ENCODE results near the gene SELENOS.

SELENOS gene

DNA sequence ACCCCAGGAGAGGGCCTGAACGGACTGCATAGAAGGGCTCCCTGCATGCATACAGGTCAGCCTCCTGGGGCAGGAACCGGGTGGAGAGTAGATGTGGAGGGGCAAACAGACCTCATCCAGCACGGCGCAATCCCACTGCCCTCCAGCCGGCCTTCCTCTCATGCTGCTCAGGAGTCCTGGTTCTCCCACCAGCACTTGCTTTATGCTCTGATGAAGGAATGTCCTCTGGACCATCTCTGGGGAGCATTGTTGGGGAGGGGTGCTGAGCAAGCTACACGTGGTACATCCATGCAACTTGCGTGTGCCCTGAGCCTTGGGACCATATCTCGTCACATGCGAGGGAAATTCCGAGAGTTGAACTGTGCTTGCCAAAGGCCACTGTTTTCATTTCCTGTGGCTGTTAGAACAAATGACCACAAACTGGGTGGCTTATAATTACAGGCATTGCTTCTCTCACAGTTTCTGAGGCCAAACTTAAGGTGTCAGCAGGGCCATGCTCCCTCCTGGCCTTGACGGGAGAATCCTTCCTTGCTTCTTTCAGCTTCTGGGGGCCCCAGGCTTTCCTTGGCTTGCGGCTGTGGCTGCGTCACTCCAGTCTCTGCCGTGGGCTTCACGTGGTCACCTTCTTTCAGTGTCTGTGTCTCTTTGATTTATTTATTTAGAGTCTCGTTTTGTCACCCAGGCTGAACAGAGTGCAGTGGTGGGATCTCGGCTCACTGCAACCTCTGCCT is 12.2 kb downstream of the SELENOS start:
- H2AFZ ChIP-seq (ENCODE audit: low read length) = no peak overlapping the region
- H4K20me1 ChIP-seq (ENCODE audit: insufficient read depth, low read length) = no peaks in the 10 kb centered on the region

GRCh38 chr15:101264011-101264410 is 13.3 kb downstream of the SELENOS start:
- H3K4me2 ChIP-seq (ENCODE audit: low read length) = no peak overlapping the region

More for the DNA sequence above, 12.2 kb downstream of the SELENOS start:
- Histone ChIP-seq H3K4me1 (ENCODE audit: insufficient read depth, low read length, severe bottlenecking) (no peaks in the 10 kb centered on the region), H3K9me2 (ENCODE audit: low read depth, low read length) (no peaks in the 10 kb centered on the region), H3K9ac (ENCODE audit: low read length) (no peak overlapping the region), H3F3A (ENCODE audit: insufficient read depth, low read length) (no peaks in the 10 kb centered on the region), H3K9me3 (ENCODE audit: low read length) (no peaks in the 10 kb centered on the region), H3K36me3 (ENCODE audit: insufficient read depth, low read length) (peaks cover 1% of the 10 kb centered on the region), H3K4me3 (ENCODE audit: low read depth, low read length, poor library complexity, severe bottlenecking) (no peak overlapping the region), H3K4me2 (ENCODE audit: low read length) (no peak overlapping the region), H3K27ac (ENCODE audit: low read depth, low read length, poor library complexity, severe bottlenecking) (no peak overlapping the region), H3K27me3 (ENCODE audit: insufficient read depth, low read length) (0 out of 2 replicates have a peak, but pooled peaks cover 2% of the 10 kb centered on the region), H3K79me2 (ENCODE audit: insufficient read depth, low read length) (no peaks in the 10 kb centered on the region)
- TF ChIP-seq EZH2 (IDR thresholded peaks at IDR 0.05; ENCODE audit: borderline replicate concordance, low read length) = no peak
- TF ChIP-seq, protein P1, sequence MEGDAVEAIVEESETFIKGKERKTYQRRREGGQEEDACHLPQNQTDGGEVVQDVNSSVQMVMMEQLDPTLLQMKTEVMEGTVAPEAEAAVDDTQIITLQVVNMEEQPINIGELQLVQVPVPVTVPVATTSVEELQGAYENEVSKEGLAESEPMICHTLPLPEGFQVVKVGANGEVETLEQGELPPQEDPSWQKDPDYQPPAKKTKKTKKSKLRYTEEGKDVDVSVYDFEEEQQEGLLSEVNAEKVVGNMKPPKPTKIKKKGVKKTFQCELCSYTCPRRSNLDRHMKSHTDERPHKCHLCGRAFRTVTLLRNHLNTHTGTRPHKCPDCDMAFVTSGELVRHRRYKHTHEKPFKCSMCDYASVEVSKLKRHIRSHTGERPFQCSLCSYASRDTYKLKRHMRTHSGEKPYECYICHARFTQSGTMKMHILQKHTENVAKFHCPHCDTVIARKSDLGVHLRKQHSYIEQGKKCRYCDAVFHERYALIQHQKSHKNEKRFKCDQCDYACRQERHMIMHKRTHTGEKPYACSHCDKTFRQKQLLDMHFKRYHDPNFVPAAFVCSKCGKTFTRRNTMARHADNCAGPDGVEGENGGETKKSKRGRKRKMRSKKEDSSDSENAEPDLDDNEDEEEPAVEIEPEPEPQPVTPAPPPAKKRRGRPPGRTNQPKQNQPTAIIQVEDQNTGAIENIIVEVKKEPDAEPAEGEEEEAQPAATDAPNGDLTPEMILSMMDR (IDR thresholded peaks at IDR 0.05; ENCODE audit: low read length) = no peak

GRCh38 chr15:101262551-101262950 is 14.7 kb downstream of the SELENOS start:
- no peaks in the 10 kb centered on the region for H3K79me2 ChIP-seq (ENCODE audit: insufficient read depth, low read length)
- H3K27ac ChIP-seq (ENCODE audit: low read depth, low read length, poor library complexity, severe bottlenecking) = no peak overlapping the region
- H4K20me1 ChIP-seq (ENCODE audit: insufficient read depth, low read length) = no peaks in the 10 kb centered on the region
- H3K4me2 ChIP-seq (ENCODE audit: low read length) = no peak overlapping the region
- H3K36me3 ChIP-seq (ENCODE audit: insufficient read depth, low read length) = no peaks in the 10 kb centered on the region
- no peak overlapping the region for H3K9ac ChIP-seq (ENCODE audit: low read length)
- no peaks in the 10 kb centered on the region for H3K4me1 ChIP-seq (ENCODE audit: insufficient read depth, low read length, severe bottlenecking)
- H3K27me3 ChIP-seq (ENCODE audit: insufficient read depth, low read length) = 0 out of 2 replicates have a peak, but pooled peaks cover 7% of the 10 kb centered on the region
- H3F3A ChIP-seq (ENCODE audit: insufficient read depth, low read length) = no peaks in the 10 kb centered on the region
- TF ChIP-seq, protein P1 (IDR thresholded peaks at IDR 0.05; ENCODE audit: low read length) = no peak
- no peak for TF ChIP-seq EZH2 (IDR thresholded peaks at IDR 0.05; ENCODE audit: borderline replicate concordance, low read length)
- H3K9me2 ChIP-seq (ENCODE audit: low read depth, low read length) = no peaks in the 10 kb centered on the region
- no peak overlapping the region for H2AFZ ChIP-seq (ENCODE audit: low read length)
- no peaks in the 10 kb centered on the region for H3K9me3 ChIP-seq (ENCODE audit: low read length)
- H3K4me3 ChIP-seq (ENCODE audit: low read depth, low read length, poor library complexity, severe bottlenecking) = no peak overlapping the region

More at GRCh38 chr15:101264011-101264410, 13.3 kb downstream of the SELENOS start:
- Histone ChIP-seq H3K79me2 (ENCODE audit: insufficient read depth, low read length) (no peaks in the 10 kb centered on the region), H3K27me3 (ENCODE audit: insufficient read depth, low read length) (0 out of 2 replicates have a peak, but pooled peaks cover 2% of the 10 kb centered on the region), H3K4me1 (ENCODE audit: insufficient read depth, low read length, severe bottlenecking) (no peaks in the 10 kb centered on the region), H3K9me3 (ENCODE audit: low read length) (no peaks in the 10 kb centered on the region), H3F3A (ENCODE audit: insufficient read depth, low read length) (no peaks in the 10 kb centered on the region), H2AFZ (ENCODE audit: low read length) (no peak overlapping the region), H3K27ac (ENCODE audit: low read depth, low read length, poor library complexity, severe bottlenecking) (no peak overlapping the region), H3K4me3 (ENCODE audit: low read depth, low read length, poor library complexity, severe bottlenecking) (no peak overlapping the region), H3K36me3 (ENCODE audit: insufficient read depth, low read length) (no peaks in the 10 kb centered on the region), H4K20me1 (ENCODE audit: insufficient read depth, low read length) (no peaks in the 10 kb centered on the region), H3K9me2 (ENCODE audit: low read depth, low read length) (no peaks in the 10 kb centered on the region), H3K9ac (ENCODE audit: low read length) (no peak overlapping the region)
- no peak for TF ChIP-seq EZH2 (IDR thresholded peaks at IDR 0.05; ENCODE audit: borderline replicate concordance, low read length)
- TF ChIP-seq, protein P1 (IDR thresholded peaks at IDR 0.05; ENCODE audit: low read length) = no peak
